ENCODE results near the gene PCDHGB5. TPM values are rescaled to one million over a fixed set of nuclear protein-coding genes. Genes with fewer than 3 reads are reported as not detected.

The PCDHGB5 gene
- total RNA-seq, 1 donor from 2014 or later: 3.7 TPM

- H3K27me3 ChIP-seq: no peaks in the 10 kb centered on the region
- peaks cover 56% of the 10 kb centered on the region for H3K36me3 ChIP-seq
- peaks cover 80% of the 10 kb centered on the region for H3K9me3 ChIP-seq (ENCODE audit: low read depth)
- Mint-ChIP-seq H3K27me3 (ENCODE audit: insufficient read depth, low read depth) (peaks cover 17% of the 10 kb centered on the region), H3K36me3 (peaks cover 78% of the 10 kb centered on the region), H3K4me1 (peaks cover 4% of the 10 kb centered on the region), H3K4me3 (no peak overlapping the region), H3K27ac (no peak overlapping the region), H3K9me3 (peaks cover 87% of the 10 kb centered on the region)
- H3K4me2 ChIP-seq: peak overlapping the region; percentile 36
- no peak for DNase-seq (ENCODE audit: low spot score)
- no peak overlapping the region for H2AFZ ChIP-seq (replicated peaks)
- no peaks in the 10 kb centered on the region for H3K4me1 ChIP-seq
- TF ChIP-seq EZH2phosphoT487 (IDR thresholded peaks at IDR 0.05): no peak
- TF ChIP-seq CTCF (IDR thresholded peaks at IDR 0.05): no peak
- TF ChIP-seq EZH2 (IDR thresholded peaks at IDR 0.05): no peak
- no peaks in the 10 kb centered on the region for H4K20me1 ChIP-seq (ENCODE audit: low read depth)
- peak overlapping the region; percentile 38 for H3K4me3 ChIP-seq
- H3K9ac ChIP-seq: no peak overlapping the region
- H3F3A ChIP-seq (ENCODE audit: low read depth): peaks cover 44% of the 10 kb centered on the region
- H3K79me2 ChIP-seq (ENCODE audit: low read depth): peaks cover 16% of the 10 kb centered on the region
- H3K27ac ChIP-seq: no peak overlapping the region
These were observed 23.7 kb downstream of the PCDHGB5 start for GRCh38 chr5:141421489-141421855.

- peaks cover 87% of the 10 kb centered on the region for H3K9me3 Mint-ChIP-seq
These were observed 25.1 kb downstream of the PCDHGB5 start for GRCh38 chr5:141422742-141423291.

GRCh38 chr5:141427783-141428426 is 30.2 kb downstream of the PCDHGB5 start:
- no peak overlapping the region for H2AFZ ChIP-seq (replicated peaks)
- H3K36me3 Mint-ChIP-seq: peaks cover 73% of the 10 kb centered on the region
- no peak overlapping the region for H3K4me3 ChIP-seq
- H3K27ac ChIP-seq: no peak overlapping the region
- no peaks in the 10 kb centered on the region for H3K27me3 ChIP-seq
- peaks cover 9% of the 10 kb centered on the region for H3K79me2 ChIP-seq (ENCODE audit: low read depth)
- H3K4me1 ChIP-seq: no peaks in the 10 kb centered on the region
- no peak overlapping the region for H3K9ac ChIP-seq
- peaks cover 81% of the 10 kb centered on the region for H3K9me3 Mint-ChIP-seq
- no peak for DNase-seq (ENCODE audit: low spot score)
- peaks cover 15% of the 10 kb centered on the region for H3K27me3 Mint-ChIP-seq (ENCODE audit: insufficient read depth, low read depth)
- no peaks in the 10 kb centered on the region for H3K4me1 Mint-ChIP-seq
- no peaks in the 10 kb centered on the region for H4K20me1 ChIP-seq (ENCODE audit: low read depth)
- no peak overlapping the region for H3K4me2 ChIP-seq
- H3K4me3 Mint-ChIP-seq: no peak overlapping the region
- H3K27ac Mint-ChIP-seq: no peak overlapping the region
- no peak for TF ChIP-seq EZH2phosphoT487 (IDR thresholded peaks at IDR 0.05)
- no peak for TF ChIP-seq CTCF (IDR thresholded peaks at IDR 0.05)
- no peak for TF ChIP-seq EZH2 (IDR thresholded peaks at IDR 0.05)
- H3K36me3 ChIP-seq: peaks cover 47% of the 10 kb centered on the region
- H3F3A ChIP-seq (ENCODE audit: low read depth): peaks cover 17% of the 10 kb centered on the region
- peaks cover 64% of the 10 kb centered on the region for H3K9me3 ChIP-seq (ENCODE audit: low read depth)

More at GRCh38 chr5:141422742-141423291, 25.1 kb downstream of the PCDHGB5 start:
- no peak overlapping the region for H3K4me2 ChIP-seq
- Mint-ChIP-seq H3K4me3 (no peak overlapping the region), H3K4me1 (peaks cover 4% of the 10 kb centered on the region), H3K27me3 (ENCODE audit: insufficient read depth, low read depth) (peaks cover 16% of the 10 kb centered on the region), H3K36me3 (peaks cover 80% of the 10 kb centered on the region), H3K27ac (no peak overlapping the region)
- H3K36me3 ChIP-seq: peaks cover 57% of the 10 kb centered on the region
- no peaks in the 10 kb centered on the region for H3K27me3 ChIP-seq
- peaks cover 34% of the 10 kb centered on the region for H3F3A ChIP-seq (ENCODE audit: low read depth)
- no peak overlapping the region for H3K9ac ChIP-seq
- no peak overlapping the region for H2AFZ ChIP-seq (replicated peaks)
- no peak overlapping the region for H3K27ac ChIP-seq
- no peaks in the 10 kb centered on the region for H3K4me1 ChIP-seq
- H4K20me1 ChIP-seq (ENCODE audit: low read depth): no peaks in the 10 kb centered on the region
- TF ChIP-seq EZH2 (IDR thresholded peaks at IDR 0.05) (no peak), EZH2phosphoT487 (IDR thresholded peaks at IDR 0.05) (no peak), CTCF (IDR thresholded peaks at IDR 0.05) (no peak)
- peaks cover 84% of the 10 kb centered on the region for H3K9me3 ChIP-seq (ENCODE audit: low read depth)
- H3K4me3 ChIP-seq: no peak overlapping the region
- DNase-seq (ENCODE audit: low spot score): no peak
- peaks cover 16% of the 10 kb centered on the region for H3K79me2 ChIP-seq (ENCODE audit: low read depth)

All from neural progenitor cell (in vitro differentiated cells).